GM12878 (cell line): ENCODE data around the gene ELOVL5.

ENCODE experiments used
- EZH2 ChIP-seq: IDR thresholded peaks from 2 replicates; pipeline ENCODE4 v1.6.1; 2012; ENCODE audit warnings: low read depth, mild to moderate bottlenecking, control low read depth, inconsistent platforms, low read length, borderline replicate concordance; ENCODE audit not compliant: control insufficient read depth
- MYC ChIP-seq: IDR thresholded peaks from 2 replicates; pipeline ENCODE4 v1.6.1; 2011; ENCODE audit warnings: mild to moderate bottlenecking, low read length, moderate library complexity, inconsistent platforms; ENCODE audit not compliant: insufficient read depth, insufficient replicate concordance, insufficient read length, severe bottlenecking
- POLR2AphosphoS5 ChIP-seq: IDR thresholded peaks from 2 replicates; pipeline ENCODE4 v1.6.1; 2011; ENCODE audit warnings: mild to moderate bottlenecking, low read length, inconsistent platforms
- SPI1 ChIP-seq: IDR thresholded peaks from 2 replicates; pipeline ENCODE4 v1.6.1; 2011; ENCODE audit warnings: low read depth, mild to moderate bottlenecking, low read length, moderate library complexity, borderline replicate concordance; ENCODE audit not compliant: insufficient read depth
- STAT1 ChIP-seq: fragments of 450-650 bp; conservative IDR thresholded peaks from 2 replicates; pipeline ENCODE4 v1.6.1; 2014; ENCODE audit warnings: antibody characterized with exemption, mild to moderate bottlenecking
- TF ChIP-seq, protein P1 (sequence below), 3 experiments: IDR thresholded peaks in 2 of 3; conservative IDR thresholded peaks in 1 of 3; 2 replicates each; pipeline ENCODE4 v1.5.1; 2011; ENCODE audit warnings: low read depth in 3 of 3, low read length in 3 of 3, mild to moderate bottlenecking in 3 of 3, control low read depth in 2 of 3, moderate library complexity in 2 of 3, inconsistent platforms in 1 of 3, mixed read lengths in 1 of 3; ENCODE audit not compliant: control insufficient read depth in 2 of 3, insufficient read depth in 1 of 3; ENCODE audit errors: extremely low read depth in 1 of 3
- TF ChIP-seq, protein P2 (sequence below): IDR thresholded peaks from 2 replicates; pipeline ENCODE4 v1.6.1; 2011; ENCODE audit warnings: low read depth, mild to moderate bottlenecking, low read length, moderate library complexity, borderline replicate concordance; ENCODE audit errors: extremely low read depth

DNA sequence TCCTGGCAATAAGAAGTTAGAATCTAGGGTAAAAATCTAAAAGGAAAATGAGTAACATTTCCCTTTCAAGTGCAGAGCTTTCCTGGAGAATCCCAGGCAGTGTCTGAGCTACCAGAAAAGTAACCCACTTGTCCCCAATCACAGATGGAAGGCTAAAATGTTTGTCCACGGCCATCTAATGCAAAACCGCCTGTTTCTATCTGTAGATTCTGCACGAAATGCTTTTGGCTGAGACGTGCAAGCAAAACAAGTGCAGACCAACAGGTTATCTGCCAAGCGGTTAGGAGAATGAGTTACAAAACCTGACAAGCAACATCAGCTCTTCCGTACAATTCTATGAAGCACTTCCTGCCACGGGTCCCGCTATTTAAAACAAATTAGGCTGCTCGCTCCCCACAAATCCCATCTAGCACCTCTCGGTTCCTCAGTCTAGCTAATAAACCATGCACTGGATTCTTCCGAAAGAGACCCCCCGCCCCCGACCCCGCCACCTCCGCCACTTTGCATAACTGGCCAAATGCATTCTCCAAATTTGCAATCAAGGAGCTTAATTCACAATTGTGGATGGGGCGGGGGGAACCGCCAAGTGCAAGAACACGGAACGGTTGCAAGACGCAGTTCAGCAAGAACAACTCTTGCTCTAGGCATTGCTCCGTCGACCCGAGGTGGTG lies 1.4 kb downstream of the ELOVL5 start:
- TF ChIP-seq, protein P1, sequence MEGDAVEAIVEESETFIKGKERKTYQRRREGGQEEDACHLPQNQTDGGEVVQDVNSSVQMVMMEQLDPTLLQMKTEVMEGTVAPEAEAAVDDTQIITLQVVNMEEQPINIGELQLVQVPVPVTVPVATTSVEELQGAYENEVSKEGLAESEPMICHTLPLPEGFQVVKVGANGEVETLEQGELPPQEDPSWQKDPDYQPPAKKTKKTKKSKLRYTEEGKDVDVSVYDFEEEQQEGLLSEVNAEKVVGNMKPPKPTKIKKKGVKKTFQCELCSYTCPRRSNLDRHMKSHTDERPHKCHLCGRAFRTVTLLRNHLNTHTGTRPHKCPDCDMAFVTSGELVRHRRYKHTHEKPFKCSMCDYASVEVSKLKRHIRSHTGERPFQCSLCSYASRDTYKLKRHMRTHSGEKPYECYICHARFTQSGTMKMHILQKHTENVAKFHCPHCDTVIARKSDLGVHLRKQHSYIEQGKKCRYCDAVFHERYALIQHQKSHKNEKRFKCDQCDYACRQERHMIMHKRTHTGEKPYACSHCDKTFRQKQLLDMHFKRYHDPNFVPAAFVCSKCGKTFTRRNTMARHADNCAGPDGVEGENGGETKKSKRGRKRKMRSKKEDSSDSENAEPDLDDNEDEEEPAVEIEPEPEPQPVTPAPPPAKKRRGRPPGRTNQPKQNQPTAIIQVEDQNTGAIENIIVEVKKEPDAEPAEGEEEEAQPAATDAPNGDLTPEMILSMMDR (IDR thresholded peaks at IDR 0.05 in 2 of 3, conservative IDR thresholded peaks at IDR 0.05 in 1 of 3; ENCODE audit: control insufficient read depth in 2 of 3, extremely low read depth in 1 of 3, insufficient read depth in 1 of 3, low read depth in 3 of 3, low read length in 3 of 3), result no peak
- TF ChIP-seq, protein P2, sequence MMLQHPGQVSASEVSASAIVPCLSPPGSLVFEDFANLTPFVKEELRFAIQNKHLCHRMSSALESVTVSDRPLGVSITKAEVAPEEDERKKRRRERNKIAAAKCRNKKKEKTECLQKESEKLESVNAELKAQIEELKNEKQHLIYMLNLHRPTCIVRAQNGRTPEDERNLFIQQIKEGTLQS, result no peak
- no peak for TF ChIP-seq POLR2AphosphoS5
- TF ChIP-seq SPI1, result peak; percentile 37; the same call in 1 of the 2 replicates
- TF ChIP-seq EZH2, result no peak
- TF ChIP-seq MYC, result no peak
- no peak for TF ChIP-seq STAT1
